HG03196 (cell line): ENCODE results near the gene PAPOLG.

ENCODE experiments used
- ATAC-seq: cut with Tn5 transposase; IDR thresholded peaks from one replicate; pipeline ENCODE4 v1.9.1; 2021; ENCODE audit not compliant: unreplicated experiment

The PAPOLG gene

GRCh38 chr2:60756097-60757087 lies at the start of gene PAPOLG:
TSS of gene PAPOLG (plus strand) at chr2:60756268. CDS start at chr2:60756479, 211 bp downstream.
- ATAC-seq: peak; percentile 98

DNA sequence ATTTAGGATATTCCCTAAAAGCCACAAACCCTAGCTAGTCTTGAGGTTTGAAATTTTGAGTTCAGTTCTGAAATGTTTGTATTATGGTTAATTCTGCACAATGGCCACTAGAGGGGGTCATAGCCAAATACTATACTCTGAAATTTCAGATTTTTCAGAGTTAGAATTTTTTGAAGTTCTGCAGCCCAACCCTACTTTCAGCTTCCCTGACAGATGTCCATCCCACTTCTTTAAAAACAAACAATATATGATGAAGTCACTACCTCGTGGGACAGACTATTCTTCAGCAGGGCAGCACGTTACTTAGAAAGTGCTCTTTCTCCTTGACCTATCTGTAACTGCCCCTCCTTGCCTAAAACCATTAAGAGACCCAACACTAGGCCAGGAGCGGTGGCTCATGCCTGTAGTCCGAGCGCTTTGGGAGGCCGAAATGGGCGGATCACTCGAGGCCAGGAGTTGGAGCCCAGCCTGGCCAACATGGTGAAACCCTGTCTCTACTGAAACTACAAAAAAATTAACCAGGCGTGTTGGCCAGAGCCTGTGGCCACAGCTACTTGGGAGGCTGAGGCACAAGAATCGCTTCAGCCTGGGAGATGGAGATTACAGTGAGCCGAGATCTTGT lies 48.2 kb upstream of the PAPOLG start:
- ATAC-seq: no peak

- no peak for ATAC-seq
Measured at GRCh38 chr2:60708630-60709320, 47.3 kb upstream of the PAPOLG start.

DNA sequence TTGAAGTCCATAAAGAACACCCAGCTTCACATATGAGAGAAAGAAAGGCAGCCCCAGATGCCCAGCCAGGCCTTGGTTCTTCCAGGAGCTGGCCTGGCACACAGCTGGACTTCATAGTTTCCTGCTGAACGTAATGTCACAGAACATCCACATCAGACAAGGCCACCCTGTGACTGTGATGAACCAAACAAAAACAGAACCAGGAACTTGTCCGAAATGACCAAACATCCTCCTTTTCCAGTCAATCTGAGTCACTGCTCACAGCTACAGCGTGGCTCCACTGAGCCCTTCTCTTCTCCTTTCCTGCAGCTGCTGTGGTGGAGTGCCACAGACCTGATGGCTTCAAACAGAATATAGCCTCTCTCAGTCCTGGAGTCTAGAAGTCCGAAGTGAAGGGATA lies 45.4 kb upstream of the PAPOLG start:
- no peak for ATAC-seq

DNA sequence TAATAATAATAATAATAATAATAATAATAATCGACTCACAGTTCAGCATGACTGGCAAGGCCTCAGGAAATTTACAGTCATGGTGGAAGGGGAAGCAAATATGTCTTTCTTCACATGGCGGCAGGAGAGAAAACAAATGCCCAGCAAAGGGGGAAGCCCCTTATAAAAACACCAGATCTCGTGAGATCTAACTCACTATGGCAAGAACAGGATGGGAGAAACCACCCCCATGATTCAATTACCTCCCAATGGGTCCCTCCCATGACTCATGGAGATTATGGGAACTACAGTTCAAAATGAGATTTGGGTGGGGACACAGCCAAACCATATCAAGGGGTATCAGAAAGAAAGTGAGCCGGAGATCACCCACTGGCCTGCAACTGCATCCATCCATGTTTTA lies 40.5 kb upstream of the PAPOLG start:
- no peak for ATAC-seq

GRCh38 chr2:60717691-60718090 lies 38.4 kb upstream of the PAPOLG start:
- ATAC-seq: no peak

GRCh38 chr2:60719331-60719730 lies 36.7 kb upstream of the PAPOLG start:
- no peak for ATAC-seq

- no peak for ATAC-seq
Measured at GRCh38 chr2:60725466-60725865, 30.6 kb upstream of the PAPOLG start.

DNA sequence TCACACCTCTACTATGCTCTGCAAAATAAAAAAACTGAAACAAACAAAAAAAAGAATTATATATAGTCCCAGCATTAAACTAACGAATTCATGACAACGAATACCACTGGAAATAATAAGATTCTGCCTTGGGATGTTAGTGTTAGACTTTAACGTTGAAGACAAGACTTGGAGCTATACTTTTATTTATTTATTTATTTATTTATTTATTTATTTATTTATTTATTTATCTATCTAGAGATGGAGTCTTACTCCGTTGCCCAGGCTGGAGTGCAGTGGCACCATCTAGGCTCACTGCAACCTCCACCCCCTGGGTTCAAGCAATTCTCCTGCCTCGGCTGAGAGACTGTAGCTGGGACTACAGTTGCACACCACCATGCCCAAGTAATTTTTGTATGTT lies 27.2 kb upstream of the PAPOLG start:
- no peak for ATAC-seq

GRCh38 chr2:60735496-60736250 lies 20.4 kb upstream of the PAPOLG start:
- ATAC-seq: no peak

- no peak for ATAC-seq
Measured at GRCh38 chr2:60738679-60739078, 17.4 kb upstream of the PAPOLG start.

- ATAC-seq: no peak
Measured at GRCh38 chr2:60739156-60739555, 16.9 kb upstream of the PAPOLG start.

- no peak for ATAC-seq
Measured at GRCh38 chr2:60741576-60741975, 14.5 kb upstream of the PAPOLG start.

GRCh38 chr2:60742419-60742818 lies 13.6 kb upstream of the PAPOLG start:
- no peak for ATAC-seq

GRCh38 chr2:60745330-60745729 lies 10.7 kb upstream of the PAPOLG start:
- no peak for ATAC-seq

DNA sequence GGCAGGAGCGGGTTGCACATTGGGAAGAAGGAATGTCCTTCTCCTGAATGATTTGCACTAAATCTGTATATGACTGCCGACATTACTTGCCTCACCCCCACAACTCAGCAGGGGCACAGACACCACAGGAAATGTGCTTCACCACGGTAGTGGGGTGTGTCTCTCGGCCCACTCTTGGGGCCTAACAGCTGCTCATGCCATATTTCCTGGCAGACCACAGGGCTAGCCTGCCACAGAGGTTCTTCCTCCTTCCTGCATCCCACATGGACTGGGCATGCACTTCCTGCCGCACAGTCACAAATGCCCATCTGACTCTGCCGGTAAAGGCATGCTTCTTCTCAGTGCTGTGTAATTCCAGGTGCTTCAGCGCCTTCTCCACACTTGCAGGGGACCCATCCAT lies 10.3 kb upstream of the PAPOLG start:
- no peak for ATAC-seq

- no peak for ATAC-seq
Measured at GRCh38 chr2:60746318-60746717, 9.8 kb upstream of the PAPOLG start.

GRCh38 chr2:60759654-60760053 lies 3.6 kb downstream of the PAPOLG start:
- no peak for ATAC-seq

DNA sequence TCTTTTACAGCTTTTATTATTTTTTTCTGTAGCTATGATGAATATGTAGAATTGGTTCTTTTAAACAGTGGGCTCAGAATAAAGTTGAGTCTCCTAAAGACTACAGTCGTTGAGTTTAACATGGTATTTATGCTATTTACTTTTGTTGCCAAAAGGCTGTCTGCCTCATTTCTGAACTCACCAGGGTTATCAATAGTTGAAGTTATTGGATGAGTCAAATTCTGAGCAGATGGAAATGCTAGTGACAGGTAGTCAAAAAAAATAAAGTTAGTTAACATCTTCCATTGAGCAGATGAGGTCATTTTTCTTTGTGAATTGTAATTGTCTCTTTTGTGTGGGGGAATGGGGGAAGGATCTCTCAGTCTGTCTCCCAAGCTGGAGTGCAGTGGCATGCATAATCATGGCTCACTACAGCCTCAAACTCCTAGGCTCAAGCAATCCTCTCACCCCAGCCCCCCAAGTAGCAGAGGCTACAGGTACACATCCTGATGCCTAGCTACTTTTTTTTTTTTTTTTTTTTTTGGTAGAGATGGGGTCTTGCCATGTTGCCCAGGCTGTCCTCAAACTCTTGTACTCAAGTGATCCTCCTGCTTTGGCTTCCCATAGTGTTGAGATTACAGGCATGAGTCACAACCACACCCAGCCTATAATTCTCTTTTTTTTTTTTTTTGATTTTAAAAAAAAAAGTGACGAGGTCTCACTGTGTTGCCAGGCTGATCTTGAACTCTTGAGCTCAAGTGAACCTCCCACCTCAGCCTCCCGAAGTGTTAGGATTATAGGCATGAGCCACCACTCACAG lies 8.9 kb downstream of the PAPOLG start:
- ATAC-seq: no peak

DNA sequence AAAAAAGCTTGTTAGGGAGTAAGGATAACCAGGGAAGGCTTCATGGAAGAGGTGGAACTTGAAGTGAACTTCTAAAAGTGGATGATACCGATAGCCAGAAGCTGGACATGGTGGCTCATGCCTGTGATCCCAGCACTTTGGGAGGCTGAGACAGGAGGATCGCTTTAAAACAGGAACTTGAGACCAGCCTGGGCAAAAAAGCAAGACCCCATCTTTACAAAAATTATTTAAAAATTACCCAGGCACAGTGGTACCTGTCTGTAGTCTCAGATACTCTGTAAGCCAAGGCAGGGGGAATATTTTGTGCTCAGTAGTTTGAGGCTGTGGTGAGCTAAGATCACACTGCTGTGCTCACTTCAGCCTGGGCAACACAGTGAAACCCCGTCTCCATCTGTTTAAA lies 10.2 kb downstream of the PAPOLG start:
- no peak for ATAC-seq
